SK-N-SH treated with all-trans-retinoic acid at 6 μM for 48 hours (cell line): ENCODE data around the gene ARHGEF16.

Experiments
- ARNTL ChIP-seq: fragments of 450-650 bp; formaldehyde crosslinking; IDR thresholded peaks from 2 replicates; pipeline ENCODE4 v1.5.0; 2020; ENCODE audit warnings: low read depth, mild to moderate bottlenecking, moderate library complexity, borderline replicate concordance
- BACH2 ChIP-seq: fragments of 250-450 bp; sonication (Bioruptor Pico); IDR thresholded peaks from 2 replicates; pipeline ENCODE4 v1.9.0; 2021; ENCODE audit warnings: mild to moderate bottlenecking, borderline replicate concordance
- CSDC2 ChIP-seq: fragments of 250-450 bp; sonication (Bioruptor Pico); IDR thresholded peaks from 2 replicates; pipeline ENCODE4 v1.5.0; 2020; ENCODE audit warnings: mild to moderate bottlenecking, moderate library complexity
- ISL1 ChIP-seq: fragments of 250-450 bp; sonication (Bioruptor Pico); IDR thresholded peaks from 2 replicates; pipeline ENCODE4 v2.1.2; 2022; ENCODE audit warnings: mild to moderate bottlenecking, moderate library complexity
- RARB ChIP-seq: fragments of 250-450 bp; sonication (Bioruptor Pico); IDR thresholded peaks from 2 replicates; pipeline ENCODE4 v1.8.0; 2021; ENCODE audit warnings: mild to moderate bottlenecking, moderate library complexity
- SNAI2 ChIP-seq: fragments of 250-450 bp; sonication (Bioruptor Pico); IDR thresholded peaks from 2 replicates; pipeline ENCODE4 v1.5.0; 2020; ENCODE audit warnings: mild to moderate bottlenecking, moderate library complexity
- ZFP3 ChIP-seq: fragments of 250-450 bp; sonication (Bioruptor Pico); IDR thresholded peaks from 2 replicates; pipeline ENCODE4 v1.5.0; 2020; ENCODE audit warnings: mild to moderate bottlenecking, moderate library complexity
- ZNF8 ChIP-seq: fragments of 450-650 bp; formaldehyde crosslinking; IDR thresholded peaks from 2 replicates; pipeline ENCODE4 v1.5.0; 2020; ENCODE audit warnings: mild to moderate bottlenecking, moderate library complexity
- TF ChIP-seq, protein P1 (sequence below): fragments of 250-450 bp; sonication (Bioruptor Pico); IDR thresholded peaks from 2 replicates; pipeline ENCODE4 v1.8.0; 2020; ENCODE audit warnings: mild to moderate bottlenecking, moderate library complexity, borderline replicate concordance
- TF ChIP-seq, protein P2 (sequence below): fragments of 250-450 bp; sonication (Bioruptor Pico); IDR thresholded peaks from 2 replicates; pipeline ENCODE4 v1.5.1; 2021; ENCODE audit warnings: mild to moderate bottlenecking, moderate library complexity
- TF ChIP-seq, protein P3 (sequence below): fragments of 250-450 bp; sonication (Bioruptor Pico); IDR thresholded peaks from 2 replicates; pipeline ENCODE4 v1.8.0; 2021; ENCODE audit warnings: low read depth, mild to moderate bottlenecking, moderate library complexity, borderline replicate concordance

DNA sequence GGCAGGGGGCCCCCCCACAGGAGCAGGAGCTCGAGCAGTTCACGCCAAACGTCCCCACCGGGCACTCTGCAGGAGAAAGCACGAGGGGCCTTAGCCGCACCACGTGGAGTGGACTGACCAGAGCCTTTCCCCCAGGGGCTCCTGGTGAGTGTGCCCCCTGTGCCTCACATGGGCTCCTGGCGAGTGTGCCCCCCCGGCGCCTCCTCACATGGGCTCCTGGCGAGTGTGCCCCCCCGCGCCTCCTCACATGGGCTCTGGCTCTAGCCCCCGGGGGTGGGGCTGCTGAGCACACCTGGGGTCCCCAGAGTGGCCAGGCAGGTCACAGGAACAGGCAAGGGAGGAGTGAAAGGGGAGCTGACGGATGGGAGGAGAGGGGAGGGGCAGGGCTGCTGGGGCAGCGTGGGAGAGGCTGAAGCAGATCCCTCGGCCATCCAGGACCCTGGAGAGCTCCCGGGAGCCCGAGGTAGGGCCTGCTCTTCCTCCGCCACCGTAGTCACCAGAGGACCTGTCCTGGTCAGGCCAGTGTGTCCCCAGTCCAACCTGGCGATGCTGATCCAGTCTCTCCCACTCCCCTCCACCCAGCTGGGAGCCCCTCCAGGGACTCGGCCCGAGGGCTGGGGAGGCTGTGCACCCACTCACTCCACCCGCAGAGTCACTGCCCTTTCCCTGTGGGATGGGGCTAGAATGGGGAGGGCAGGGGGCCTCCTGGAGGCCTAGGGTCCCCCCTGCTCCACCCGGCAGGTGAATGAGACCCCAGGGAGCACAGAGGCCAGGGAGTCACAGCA is 47.6 kb downstream of the ARHGEF16 start:
- TF ChIP-seq SNAI2 (CRISPR knock-in tag): no peak
- no peak for TF ChIP-seq ARNTL (CRISPR knock-in tag)
- TF ChIP-seq RARB (CRISPR knock-in tag): no peak
- TF ChIP-seq, protein P1, sequence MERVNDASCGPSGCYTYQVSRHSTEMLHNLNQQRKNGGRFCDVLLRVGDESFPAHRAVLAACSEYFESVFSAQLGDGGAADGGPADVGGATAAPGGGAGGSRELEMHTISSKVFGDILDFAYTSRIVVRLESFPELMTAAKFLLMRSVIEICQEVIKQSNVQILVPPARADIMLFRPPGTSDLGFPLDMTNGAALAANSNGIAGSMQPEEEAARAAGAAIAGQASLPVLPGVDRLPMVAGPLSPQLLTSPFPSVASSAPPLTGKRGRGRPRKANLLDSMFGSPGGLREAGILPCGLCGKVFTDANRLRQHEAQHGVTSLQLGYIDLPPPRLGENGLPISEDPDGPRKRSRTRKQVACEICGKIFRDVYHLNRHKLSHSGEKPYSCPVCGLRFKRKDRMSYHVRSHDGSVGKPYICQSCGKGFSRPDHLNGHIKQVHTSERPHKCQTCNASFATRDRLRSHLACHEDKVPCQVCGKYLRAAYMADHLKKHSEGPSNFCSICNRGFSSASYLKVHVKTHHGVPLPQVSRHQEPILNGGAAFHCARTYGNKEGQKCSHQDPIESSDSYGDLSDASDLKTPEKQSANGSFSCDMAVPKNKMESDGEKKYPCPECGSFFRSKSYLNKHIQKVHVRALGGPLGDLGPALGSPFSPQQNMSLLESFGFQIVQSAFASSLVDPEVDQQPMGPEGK (CRISPR knock-in tag): no peak
- no peak for TF ChIP-seq CSDC2
- TF ChIP-seq ZNF8 (CRISPR knock-in tag): no peak
- TF ChIP-seq, protein P2, sequence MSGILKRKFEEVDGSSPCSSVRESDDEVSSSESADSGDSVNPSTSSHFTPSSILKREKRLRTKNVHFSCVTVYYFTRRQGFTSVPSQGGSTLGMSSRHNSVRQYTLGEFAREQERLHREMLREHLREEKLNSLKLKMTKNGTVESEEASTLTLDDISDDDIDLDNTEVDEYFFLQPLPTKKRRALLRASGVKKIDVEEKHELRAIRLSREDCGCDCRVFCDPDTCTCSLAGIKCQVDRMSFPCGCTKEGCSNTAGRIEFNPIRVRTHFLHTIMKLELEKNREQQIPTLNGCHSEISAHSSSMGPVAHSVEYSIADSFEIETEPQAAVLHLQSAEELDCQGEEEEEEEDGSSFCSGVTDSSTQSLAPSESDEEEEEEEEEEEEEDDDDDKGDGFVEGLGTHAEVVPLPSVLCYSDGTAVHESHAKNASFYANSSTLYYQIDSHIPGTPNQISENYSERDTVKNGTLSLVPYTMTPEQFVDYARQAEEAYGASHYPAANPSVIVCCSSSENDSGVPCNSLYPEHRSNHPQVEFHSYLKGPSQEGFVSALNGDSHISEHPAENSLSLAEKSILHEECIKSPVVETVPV (CRISPR knock-in tag): no peak
- no peak for TF ChIP-seq ISL1
- no peak for TF ChIP-seq ZFP3 (CRISPR knock-in tag)
- TF ChIP-seq BACH2 (CRISPR knock-in tag): no peak
- TF ChIP-seq, protein P3, sequence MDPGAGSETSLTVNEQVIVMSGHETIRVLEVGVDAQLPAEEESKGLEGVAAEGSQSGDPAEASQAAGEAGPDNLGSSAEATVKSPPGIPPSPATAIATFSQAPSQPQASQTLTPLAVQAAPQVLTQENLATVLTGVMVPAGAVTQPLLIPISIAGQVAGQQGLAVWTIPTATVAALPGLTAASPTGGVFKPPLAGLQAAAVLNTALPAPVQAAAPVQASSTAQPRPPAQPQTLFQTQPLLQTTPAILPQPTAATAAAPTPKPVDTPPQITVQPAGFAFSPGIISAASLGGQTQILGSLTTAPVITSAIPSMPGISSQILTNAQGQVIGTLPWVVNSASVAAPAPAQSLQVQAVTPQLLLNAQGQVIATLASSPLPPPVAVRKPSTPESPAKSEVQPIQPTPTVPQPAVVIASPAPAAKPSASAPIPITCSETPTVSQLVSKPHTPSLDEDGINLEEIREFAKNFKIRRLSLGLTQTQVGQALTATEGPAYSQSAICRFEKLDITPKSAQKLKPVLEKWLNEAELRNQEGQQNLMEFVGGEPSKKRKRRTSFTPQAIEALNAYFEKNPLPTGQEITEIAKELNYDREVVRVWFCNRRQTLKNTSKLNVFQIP: no peak
